Naive thymus-derived CD8-positive, alpha-beta T cell (primary cell): ENCODE measurements around the gene DBN1. TPM values are rescaled to one million over a fixed set of nuclear protein-coding genes. Genes with fewer than 3 reads are reported as not detected.
"Not testable (repeated sequence)": the region's sequence is repeated elsewhere in the genome, so short reads cannot be mapped to it uniquely, and the experiment has no call there.

Source experiments
- ATAC-seq, 2 donors: fragments of 150-1000 bp; cut with Tn5 transposase in 1 of 2; sonication (Bioruptor Pico), chemical (Tn5 transposase) in 1 of 2; 1 replicate in 1 of 2; 2 replicates in 1 of 2; pipeline ENCODE4 v1.10.0; 2021; ENCODE audit warnings: mild to moderate bottlenecking in 2 of 2, moderate library complexity in 2 of 2
- POLR2A ChIA-PET: fragments of 350-600 bp; sonication (Branson Sonifier 250); formaldehyde crosslinking; loops from one replicate; lab custom pipeline; 2021; ENCODE audit warnings: antibody characterized with exemption; lab: Charles Lee
- DNase-seq, 10 donors: peaks; one replicate each; pipeline versions ENCODE4 v3.0.0 to v3.0.0-alpha.2; 2020 to 2022
- H3K27ac Mint-ChIP-seq, 10 donors: one replicate each; pipeline ENCODE4 v1.8.0; 2020 to 2022; ENCODE audit warnings: mild to moderate bottlenecking in 10 of 10, mixed read lengths in 10 of 10, moderate library complexity in 4 of 10, inconsistent platforms in 1 of 10
- H3K27me3 Mint-ChIP-seq, 5 donors: one replicate each; pipeline ENCODE4 v1.8.0; 2021 to 2022; ENCODE audit warnings: mixed read lengths in 5 of 5
- H3K36me3 Mint-ChIP-seq, 3 donors: one replicate each; pipeline ENCODE4 v1.8.0; 2020 to 2022; ENCODE audit warnings: mixed read lengths in 3 of 3, mild to moderate bottlenecking in 2 of 3, inconsistent platforms in 1 of 3
- H3K4me1 Mint-ChIP-seq, 4 donors: one replicate each; pipeline ENCODE4 v1.8.0; 2021 to 2022; ENCODE audit warnings: mixed read lengths in 4 of 4
- H3K4me3 Mint-ChIP-seq, 10 donors: one replicate each; pipeline ENCODE4 v1.8.0; 2020 to 2022; ENCODE audit warnings: mild to moderate bottlenecking in 10 of 10, mixed read lengths in 10 of 10, moderate library complexity in 6 of 10, inconsistent platforms in 1 of 10
- H3K9me3 Mint-ChIP-seq, 9 donors: one replicate each; pipeline ENCODE4 v1.8.0; 2020 to 2022; ENCODE audit warnings: mixed read lengths in 9 of 9, mild to moderate bottlenecking in 3 of 9, inconsistent platforms in 1 of 9, moderate library complexity in 1 of 9
- polyA plus RNA-seq, 3 donors: library from polyadenylated mRNA; unstranded; fragments of 300-500 nt; fragmentation: Illumina TruSeq; gene quantifications; one replicate each; pipeline ENCODE4 v1.2.3, GENCODE V29; 2021
- total RNA-seq, 8 experiments: library from RNA in 2 of 8; stranded (reverse) in 2 of 8; gene quantifications; one replicate each; pipeline ENCODE4 v1.2.3 and lab custom pipeline; 2021 to 2026

DBN1 gene
- total and polyA plus RNA-seq, 5 experiments from 2014 or later: 20.5 to 62.9 (median 25.3) TPM

DNA sequence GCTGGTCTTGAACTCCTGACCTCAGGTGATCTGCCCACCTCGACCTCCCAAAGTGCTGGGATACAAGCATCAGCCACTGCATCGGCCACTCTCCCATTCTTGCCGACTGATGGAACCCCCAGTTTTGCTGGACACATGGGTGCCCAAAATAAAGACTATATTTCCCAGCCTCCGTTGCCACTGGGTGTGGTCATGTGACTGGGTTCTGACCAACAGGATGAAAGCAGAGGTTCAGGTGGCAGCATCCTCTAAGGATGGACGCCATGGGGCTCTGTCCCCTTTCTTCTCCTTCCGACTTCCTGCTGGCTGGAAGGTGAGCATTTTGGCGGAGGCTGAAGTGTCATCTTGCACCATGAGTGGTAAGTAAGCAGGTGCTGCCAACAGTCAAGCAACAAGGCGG is 13.7 kb upstream of the DBN1 start:
- Mint-ChIP-seq H3K27ac (no peak overlapping the region), H3K4me3 (no peak overlapping the region), H3K36me3 (peaks cover 0 to 32% (median 6%) of the 10 kb centered on the region in 3 donors), H3K4me1 (peaks cover 0 to 6% (median 2%) of the 10 kb centered on the region in 4 donors), H3K9me3 (no peaks in the 10 kb centered on the region), H3K27me3 (no peaks in the 10 kb centered on the region)
- POLR2A ChIA-PET: no interaction called here
- DNase-seq (no peak), ATAC-seq (no peak)

DNA sequence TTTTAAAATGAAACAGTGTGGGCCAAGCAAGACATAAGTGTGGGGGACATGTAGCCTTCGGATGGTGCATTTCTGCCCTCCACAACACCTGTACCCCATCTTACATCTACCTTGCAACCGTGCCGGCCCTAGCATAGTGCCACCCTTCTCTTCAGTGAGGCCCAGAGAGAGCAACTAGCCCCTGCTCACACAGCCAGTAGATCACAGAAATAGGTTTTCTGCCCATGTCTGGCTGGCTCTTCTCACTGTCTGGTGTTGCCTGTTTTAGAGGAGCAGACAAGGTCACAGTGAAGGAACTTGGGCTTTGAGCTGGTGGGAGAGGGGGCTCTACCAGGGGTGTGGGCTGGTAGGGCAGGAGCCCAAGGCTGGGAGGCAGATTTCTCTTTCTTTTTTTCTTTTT is 12.8 kb upstream of the DBN1 start:
- no peak for ATAC-seq
- Mint-ChIP-seq H3K27ac (peak overlapping the region in 1 of 10 donors; percentile 11), H3K9me3 (no peaks in the 10 kb centered on the region), H3K36me3 (peaks cover 0 to 29% (median 6%) of the 10 kb centered on the region in 3 donors), H3K4me3 (no peak overlapping the region), H3K4me1 (peaks cover 0 to 6% (median 2%) of the 10 kb centered on the region in 4 donors), H3K27me3 (no peaks in the 10 kb centered on the region)
- POLR2A ChIA-PET: interaction anchor here (0.5 to 0.7 kb wide), 2 partner anchors 11 to 40 kb away, joined by 3 to 13 read pairs; no protein-coding TSS in a partner anchor
- no peak for DNase-seq

DNA sequence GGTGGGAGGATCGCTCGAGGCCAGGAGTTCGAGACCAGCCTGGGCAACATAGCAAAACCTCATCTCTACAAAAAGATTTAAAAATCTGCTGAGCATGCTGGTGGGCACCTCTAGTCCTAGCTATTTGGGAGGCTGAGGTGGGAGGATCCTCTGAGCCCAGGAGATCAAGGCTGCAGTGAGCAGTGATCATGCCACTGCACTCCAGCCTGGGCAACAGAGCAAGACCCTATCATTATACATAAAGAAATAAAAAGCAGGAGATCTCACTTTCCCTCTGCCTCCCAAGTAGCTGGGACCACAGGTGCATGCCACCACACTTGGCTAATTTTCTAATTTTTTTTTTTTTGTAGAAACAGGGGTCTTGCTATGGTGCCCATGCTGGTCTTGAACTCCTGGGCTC is 12.3 kb upstream of the DBN1 start:
- not testable (repeated sequence) for H3K9me3 Mint-ChIP-seq, H3K4me1 Mint-ChIP-seq, H3K27ac Mint-ChIP-seq, H3K4me3 Mint-ChIP-seq, ATAC-seq, H3K27me3 Mint-ChIP-seq, DNase-seq
- peaks cover 0 to 26% (median 6%) of the 10 kb centered on the region in 3 donors for H3K36me3 Mint-ChIP-seq
- POLR2A ChIA-PET: interaction anchor here (0.5 kb wide), 1 partner anchor 40 kb away, joined by 3 read pairs; no protein-coding TSS in a partner anchor

DNA sequence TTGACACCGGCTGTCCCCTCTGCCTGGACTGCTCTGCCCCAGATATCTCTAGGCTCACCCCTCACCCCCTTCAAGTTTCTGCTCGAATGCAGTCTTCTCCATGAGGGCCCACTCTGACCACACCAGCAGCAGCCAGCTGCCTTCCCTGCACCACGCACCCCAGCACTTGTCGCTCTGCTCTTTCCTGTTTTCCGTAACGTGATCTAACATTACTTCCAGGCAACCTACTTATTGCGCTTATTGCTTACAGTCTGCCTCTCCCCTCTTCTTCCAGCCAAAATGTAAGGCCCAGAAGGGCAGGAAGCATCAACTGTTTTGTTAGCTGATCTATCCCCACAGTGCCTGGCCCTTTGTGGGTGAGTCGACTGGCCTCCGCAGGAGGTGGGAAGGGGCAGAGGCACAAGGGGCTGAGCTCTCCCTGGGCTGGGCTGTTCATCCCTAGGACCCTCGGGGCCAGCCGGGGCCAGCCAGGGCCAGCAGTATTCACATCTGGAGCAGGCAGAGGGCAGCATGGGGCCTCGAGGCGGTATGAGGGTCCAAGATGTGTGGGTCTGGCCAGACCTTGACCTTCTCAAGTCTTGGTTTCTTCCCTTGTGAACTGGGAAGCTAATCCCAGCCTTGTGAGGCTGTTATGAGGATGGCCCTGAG is 11.6 kb upstream of the DBN1 start:
- POLR2A ChIA-PET: no interaction called here
- H3K36me3 Mint-ChIP-seq: peaks cover 0 to 19% (median 6%) of the 10 kb centered on the region in 3 donors
- ATAC-seq: no peak
- DNase-seq: no peak
- H3K4me3 Mint-ChIP-seq: no peak overlapping the region
- no peaks in the 10 kb centered on the region for H3K27me3 Mint-ChIP-seq
- peaks cover 2 to 8% (median 2%) of the 10 kb centered on the region in 4 donors for H3K4me1 Mint-ChIP-seq
- peak overlapping the region in 3 of 10 donors; percentile 22 to 79 (median 73) for H3K27ac Mint-ChIP-seq
- H3K9me3 Mint-ChIP-seq: no peaks in the 10 kb centered on the region

DNA sequence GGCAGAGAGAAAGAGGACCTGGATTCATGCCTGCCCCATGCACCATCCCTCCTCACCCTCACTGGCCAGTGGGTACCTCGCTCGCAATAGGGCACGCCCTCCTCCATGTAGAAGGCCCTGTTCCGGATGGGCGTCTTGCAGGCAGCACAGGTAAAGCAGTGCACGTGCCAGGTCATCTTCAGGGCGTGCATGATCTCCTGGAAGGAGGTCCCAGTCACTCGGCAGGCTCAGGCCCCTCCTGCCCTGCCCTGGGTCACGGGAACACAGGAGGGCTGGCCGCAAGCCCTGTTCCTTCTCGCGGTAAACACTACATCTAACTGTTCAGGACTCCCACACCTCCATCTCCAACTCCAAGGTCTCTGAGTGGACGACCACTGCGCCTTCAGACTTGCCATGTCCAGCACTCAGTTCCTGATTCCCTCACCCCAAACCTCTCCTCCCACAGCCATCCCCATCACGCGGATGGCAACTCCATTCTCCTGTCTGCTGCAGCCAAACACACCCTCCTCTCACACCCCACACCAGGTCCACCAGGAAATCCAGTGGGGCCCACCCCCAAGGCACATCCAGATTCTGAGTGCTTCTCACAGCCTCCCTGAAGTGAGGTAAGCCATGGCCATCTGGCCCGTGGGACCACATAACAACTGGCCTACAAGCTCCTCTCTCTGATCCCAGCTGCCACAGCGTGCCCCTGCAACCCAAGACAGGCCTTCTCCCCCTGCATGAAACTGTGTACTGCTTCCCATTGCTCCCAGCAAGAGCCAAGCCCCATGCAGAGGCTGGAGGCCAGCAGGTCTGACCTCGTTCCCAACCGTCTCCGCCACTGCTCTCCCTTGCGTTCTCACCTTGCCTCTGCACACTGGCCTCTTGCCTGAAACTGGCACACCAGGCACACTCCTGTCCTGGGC is 10.8 kb upstream of the DBN1 start:
- Mint-ChIP-seq H3K36me3 (peaks cover 0 to 17% (median 6%) of the 10 kb centered on the region in 3 donors), H3K27me3 (no peaks in the 10 kb centered on the region), H3K27ac (peak overlapping the region in 2 of 10 donors; percentile 73 to 79), H3K4me3 (no peak overlapping the region), H3K9me3 (no peaks in the 10 kb centered on the region), H3K4me1 (peaks cover 5 to 16% (median 10%) of the 10 kb centered on the region in 4 donors)
- POLR2A ChIA-PET: no interaction called here
- DNase-seq (no peak), ATAC-seq (no peak)

- no peaks in the 10 kb centered on the region for H3K9me3 Mint-ChIP-seq
- H3K27ac Mint-ChIP-seq: peak overlapping the region in 2 of 10 donors; percentile 69 to 80
- H3K27me3 Mint-ChIP-seq: no peaks in the 10 kb centered on the region
- ATAC-seq (no peak), DNase-seq (no peak)
- H3K4me3 Mint-ChIP-seq: no peak overlapping the region
- H3K4me1 Mint-ChIP-seq: peaks cover 13 to 28% (median 21%) of the 10 kb centered on the region in 4 donors
- POLR2A ChIA-PET: interaction anchor here (0.7 kb wide), 1 partner anchor 14 kb away, joined by 3 read pairs; no protein-coding TSS in a partner anchor
- peaks cover 0 to 15% (median 6%) of the 10 kb centered on the region in 3 donors for H3K36me3 Mint-ChIP-seq
Observed at GRCh38 chr5:177483042-177483441, 9.6 kb upstream of the DBN1 start.

DNA sequence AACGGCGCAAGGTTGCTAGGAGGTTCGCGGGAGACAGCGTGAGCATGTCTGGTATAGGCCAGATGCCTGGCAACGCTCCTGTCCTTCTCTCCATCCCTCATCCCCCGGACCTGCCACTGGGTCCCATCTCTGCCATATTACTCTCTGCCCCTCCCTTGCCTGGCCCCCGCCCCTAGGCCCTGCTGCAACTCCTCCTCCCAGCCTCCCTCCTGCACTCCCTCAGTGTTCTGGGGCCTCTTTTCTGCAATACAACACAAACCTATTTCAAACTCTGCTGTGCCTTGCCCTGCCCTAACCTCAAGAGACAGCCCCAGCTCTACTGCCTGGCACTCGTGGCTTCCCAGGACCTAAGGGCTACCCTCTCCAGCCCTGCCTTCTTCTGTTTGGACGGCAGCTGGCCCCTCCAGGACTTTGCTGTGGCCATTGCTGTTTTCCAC is 8.9 kb upstream of the DBN1 start:
- H3K27me3 Mint-ChIP-seq: no peaks in the 10 kb centered on the region
- POLR2A ChIA-PET: interaction anchor here (0.7 kb wide), 1 partner anchor 13 kb away, joined by 3 read pairs; no protein-coding TSS in a partner anchor
- no peaks in the 10 kb centered on the region for H3K9me3 Mint-ChIP-seq
- H3K4me1 Mint-ChIP-seq: peaks cover 17 to 34% (median 26%) of the 10 kb centered on the region in 4 donors
- peak overlapping the region in 5 of 10 donors; percentile 28 to 71 (median 53) for H3K27ac Mint-ChIP-seq
- DNase-seq: no peak
- no peak for ATAC-seq
- H3K36me3 Mint-ChIP-seq: peaks cover 0 to 13% (median 5%) of the 10 kb centered on the region in 3 donors
- no peak overlapping the region for H3K4me3 Mint-ChIP-seq

DNA sequence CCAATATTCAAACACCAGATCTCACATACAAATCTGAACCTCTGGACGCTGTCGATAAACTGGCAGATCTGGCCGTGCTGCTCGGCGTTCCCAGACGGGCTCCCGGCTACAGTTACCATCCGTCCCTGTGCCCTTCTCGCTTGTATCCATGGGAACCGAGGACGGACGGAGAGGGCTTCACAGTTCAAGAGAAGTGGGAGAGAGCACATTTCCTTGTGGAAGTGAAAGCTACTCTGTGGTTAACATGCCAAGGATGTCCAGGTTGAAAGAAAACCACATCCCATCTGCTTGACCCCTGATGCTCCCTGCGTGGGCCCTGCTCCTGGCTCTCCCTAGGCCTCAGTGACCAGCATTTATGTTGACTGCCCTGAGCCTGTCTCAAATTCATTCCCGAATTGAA is 6.3 kb upstream of the DBN1 start:
- DNase-seq: no peak
- no peaks in the 10 kb centered on the region for H3K27me3 Mint-ChIP-seq
- peaks cover 0 to 2% (median 2%) of the 10 kb centered on the region in 3 donors for H3K36me3 Mint-ChIP-seq
- no peaks in the 10 kb centered on the region for H3K9me3 Mint-ChIP-seq
- peak overlapping the region in 9 of 10 donors; percentile 90 to 97 (median 94) for H3K27ac Mint-ChIP-seq
- H3K4me1 Mint-ChIP-seq: peaks cover 28 to 49% (median 43%) of the 10 kb centered on the region in 4 donors
- peak overlapping the region in 2 of 10 donors; percentile 28 to 62 for H3K4me3 Mint-ChIP-seq
- ATAC-seq: no peak
- POLR2A ChIA-PET: interaction anchor here (0.9 to 1.9 kb wide), 6 partner anchors 8 to 123 kb away, joined by 3 to 16 read pairs (median 4); partner anchors contain the start of genes GRK6 and PDLIM7

- peaks cover 0 to 2% (median 2%) of the 10 kb centered on the region in 3 donors for H3K36me3 Mint-ChIP-seq
- H3K9me3 Mint-ChIP-seq: no peaks in the 10 kb centered on the region
- no peaks in the 10 kb centered on the region for H3K27me3 Mint-ChIP-seq
- peak; percentile 84 to 89 for ATAC-seq
- peaks cover 30 to 54% (median 50%) of the 10 kb centered on the region in 4 donors for H3K4me1 Mint-ChIP-seq
- peak overlapping the region; percentile 77 to 97 (median 94) for H3K27ac Mint-ChIP-seq
- POLR2A ChIA-PET: interaction anchor here (0.6 to 1.9 kb wide), 11 partner anchors 9 to 123 kb away, joined by 3 to 16 read pairs (median 4); partner anchors contain the start of genes GRK6 and PDLIM7
- H3K4me3 Mint-ChIP-seq: peak overlapping the region in 8 of 10 donors; percentile 28 to 80 (median 60)
- peak in 4 of 10 donors; percentile 34 to 60 (median 51) for DNase-seq
Observed at GRCh38 chr5:177478711-177479646, 5.5 kb upstream of the DBN1 start.

- H3K27me3 Mint-ChIP-seq: no peaks in the 10 kb centered on the region
- DNase-seq (no peak), ATAC-seq (no peak)
- H3K4me3 Mint-ChIP-seq: no peak overlapping the region
- POLR2A ChIA-PET: interaction anchor here (0.6 to 1.8 kb wide), 11 partner anchors 11 to 174 kb away, joined by 3 to 10 read pairs (median 4); partner anchors contain the start of genes PDLIM7 and PRELID1
- H3K36me3 Mint-ChIP-seq: no peaks in the 10 kb centered on the region
- H3K9me3 Mint-ChIP-seq: no peaks in the 10 kb centered on the region
- peak overlapping the region in 9 of 10 donors; percentile 11 to 97 (median 86) for H3K27ac Mint-ChIP-seq
- peaks cover 33 to 58% (median 52%) of the 10 kb centered on the region in 4 donors for H3K4me1 Mint-ChIP-seq
Observed at GRCh38 chr5:177477701-177478477, 4.5 kb upstream of the DBN1 start.
